A673 (cell line): ENCODE data around the gene MYBPC3.

Experiments used
- CTCF ChIP-seq: fragments of 300-800, 200-600 bp; sonication (generic); conservative IDR thresholded peaks from 2 replicates; pipeline ENCODE4 v1.5.1; 2017; ENCODE audit warnings: low read depth, mild to moderate bottlenecking, antibody characterized with exemption, low read length, moderate library complexity, mixed read lengths
- EZH2 ChIP-seq: fragments of 200-600 bp; sonication (generic); IDR thresholded peaks from 2 replicates; pipeline ENCODE4 v1.6.1; 2017; ENCODE audit warnings: borderline replicate concordance, low read depth, mild to moderate bottlenecking, mixed read lengths, antibody characterized with exemption, low read length; ENCODE audit not compliant: poor library complexity, severe bottlenecking

GRCh38 chr11:47349521-47350095, 2.9 kb downstream of the MYBPC3 start:
- TF ChIP-seq CTCF (no peak), EZH2 (no peak)
